DMS153 treated with DMSO at 0.1 percent for 48 hours (cell line): Measurements from ENCODE around the gene ZFTA.
"Not testable (repeated sequence)": the region's sequence is repeated elsewhere in the genome, so short reads cannot be mapped to it uniquely, and the experiment has no call there.

Source experiments
- DNase-seq: peaks from one replicate; lab custom pipeline; 2025; ENCODE audit not compliant: unreplicated experiment; lab: John Stamatoyannopoulos, UW

Gene ZFTA

GRCh38 chr11:63779039-63779438 is 10.5 kb upstream of the ZFTA start:
- DNase-seq, result no peak

- no peak for DNase-seq
These were observed 6.6 kb upstream of the ZFTA start for GRCh38 chr11:63775191-63775590.

GRCh38 chr11:63771741-63772318 is 3.3 kb upstream of the ZFTA start:
- not testable (repeated sequence) for DNase-seq

GRCh38 chr11:63770763-63771162 is 2.2 kb upstream of the ZFTA start:
- DNase-seq, result no peak

GRCh38 chr11:63769714-63770455 is 1.3 kb upstream of the ZFTA start:
- DNase-seq, result no peak

GRCh38 chr11:63769042-63769713 is 603 bp upstream of the ZFTA start:
- no peak for DNase-seq

- DNase-seq, result peak; percentile 26
These were observed 874 bp downstream of the ZFTA start for GRCh38 chr11:63767565-63768236.

GRCh38 chr11:63767267-63767564 is 1.4 kb downstream of the ZFTA start:
- no peak for DNase-seq

GRCh38 chr11:63766531-63767235 is 1.9 kb downstream of the ZFTA start:
- DNase-seq, result no peak

GRCh38 chr11:63765688-63766241 is 2.8 kb downstream of the ZFTA start:
- no peak for DNase-seq

- DNase-seq, result no peak
These were observed 3.6 kb downstream of the ZFTA start for GRCh38 chr11:63764679-63765647.

GRCh38 chr11:63764340-63764678 is 4.3 kb downstream of the ZFTA start:
- no peak for DNase-seq

GRCh38 chr11:63763496-63764339 is 4.9 kb downstream of the ZFTA start:
- DNase-seq, result no peak

- peak; percentile 28 for DNase-seq
These were observed 5.7 kb downstream of the ZFTA start for GRCh38 chr11:63762654-63763495.

GRCh38 chr11:63761931-63762653 is 6.5 kb downstream of the ZFTA start:
- DNase-seq, result peak; percentile 15

- no peak for DNase-seq
These were observed 7.4 kb downstream of the ZFTA start for GRCh38 chr11:63761188-63761587.

- DNase-seq, result no peak
These were observed 8.0 kb downstream of the ZFTA start for GRCh38 chr11:63760487-63761079.
